GM18508 (cell line): ENCODE results near the gene FNBP1L.
"Not testable (repeated sequence)": the region's sequence is repeated elsewhere in the genome, so short reads cannot be mapped to it uniquely, and the experiment has no call there.

ENCODE experiments used
- ATAC-seq: cut with Tn5 transposase; IDR thresholded peaks from one replicate; pipeline ENCODE4 v1.9.1; 2021; ENCODE audit warnings: moderate number of reproducible peaks; ENCODE audit not compliant: insufficient read depth, unreplicated experiment

FNBP1L gene

DNA sequence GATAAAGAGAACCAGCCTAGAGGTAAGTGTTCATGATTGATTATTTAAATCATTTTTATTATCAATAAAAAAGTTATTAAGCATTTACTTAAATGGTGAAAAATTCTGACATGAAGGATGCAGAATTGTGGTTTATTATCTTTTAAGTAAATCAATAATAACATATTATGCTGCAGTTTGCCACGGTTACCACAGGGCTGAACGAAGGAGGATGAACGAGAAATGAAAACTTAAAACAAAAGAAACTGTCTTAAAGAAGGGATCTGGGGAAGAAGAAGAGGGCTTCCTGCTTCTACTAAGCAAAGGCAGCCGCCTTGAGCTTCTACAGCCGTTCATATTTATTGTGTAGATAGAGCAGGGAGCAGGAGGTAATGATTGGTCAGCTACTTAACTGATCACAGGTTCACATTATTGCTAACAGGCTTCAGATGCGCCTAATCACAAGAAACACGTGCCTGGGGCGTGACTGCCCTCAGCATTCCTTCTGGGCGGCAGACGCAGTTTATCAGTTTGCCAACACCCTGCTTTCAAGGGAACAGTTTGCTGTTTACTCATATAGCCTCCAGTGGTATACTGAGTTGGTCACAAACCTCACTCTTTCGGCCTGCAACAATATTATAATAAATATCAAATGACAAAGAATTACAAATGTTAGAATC, 5.8 kb upstream of the FNBP1L start:
- no peak for ATAC-seq

DNA sequence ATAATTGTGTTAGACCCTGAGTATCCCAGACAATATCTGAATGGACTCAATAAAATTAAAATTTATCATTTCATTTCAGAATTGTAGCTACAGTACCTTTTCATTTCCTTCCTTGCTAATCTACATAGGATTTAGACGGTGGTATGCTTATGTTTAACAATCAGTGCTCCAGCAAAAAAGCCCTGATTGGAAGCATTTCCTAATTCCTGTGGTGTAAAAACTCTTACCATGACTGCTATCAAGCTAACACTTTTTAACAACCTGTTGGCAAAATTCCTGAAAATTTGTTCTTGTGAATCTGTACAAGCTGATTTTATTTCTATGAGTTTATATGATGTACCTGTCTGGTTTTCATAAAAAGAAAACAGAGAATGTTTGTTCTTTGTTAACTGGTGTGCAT, 5.2 kb upstream of the FNBP1L start:
- no peak for ATAC-seq

DNA sequence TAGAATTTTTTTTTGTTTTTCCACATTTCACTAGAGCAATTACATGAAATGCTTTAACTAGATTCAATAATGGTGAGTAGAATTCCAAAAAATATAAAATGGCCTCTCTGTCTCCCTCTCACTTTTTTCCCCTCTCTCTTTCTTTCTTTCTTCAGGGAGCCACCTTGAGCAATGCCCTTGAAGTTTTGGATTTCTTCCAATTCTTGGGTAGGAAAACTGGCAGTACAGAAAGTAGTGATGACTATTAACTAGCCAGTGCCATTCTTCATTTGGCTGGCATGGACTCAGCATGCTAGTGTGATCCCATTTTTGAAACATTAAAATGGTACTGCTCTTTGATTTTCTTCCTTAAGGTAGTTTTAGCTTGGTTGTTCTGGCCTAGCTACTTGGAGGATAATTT, 4.5 kb upstream of the FNBP1L start:
- ATAC-seq, result no peak

DNA sequence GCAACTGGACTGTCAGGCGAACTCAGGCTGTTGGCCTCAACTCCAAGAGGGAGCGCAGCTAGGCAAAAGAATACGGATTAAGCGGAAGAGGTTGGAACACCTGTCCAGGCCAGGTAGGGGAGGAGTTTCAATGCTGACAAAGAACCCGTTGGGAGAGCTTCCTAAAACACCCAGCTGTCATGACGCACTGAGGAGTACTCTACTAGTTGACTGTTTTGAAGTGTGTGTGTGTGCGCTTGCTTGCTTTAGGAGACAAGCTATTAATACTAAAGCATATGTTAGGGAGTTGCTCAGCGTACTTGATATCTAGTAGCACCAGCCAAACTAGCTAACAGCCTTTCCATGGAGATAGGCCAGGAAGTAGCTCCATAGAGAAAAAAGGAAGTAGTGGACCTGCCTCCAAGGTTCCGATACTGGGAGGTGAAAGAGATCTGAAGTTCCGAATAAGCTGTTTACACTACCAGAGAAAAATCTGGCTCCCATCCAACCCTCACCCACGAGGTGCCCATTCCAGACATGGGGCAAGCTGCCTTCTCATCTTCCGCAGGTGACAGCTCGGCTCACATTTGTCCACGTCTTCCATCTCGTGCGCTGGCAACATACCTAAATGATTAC, 974 bp upstream of the FNBP1L start:
- no peak for ATAC-seq

DNA sequence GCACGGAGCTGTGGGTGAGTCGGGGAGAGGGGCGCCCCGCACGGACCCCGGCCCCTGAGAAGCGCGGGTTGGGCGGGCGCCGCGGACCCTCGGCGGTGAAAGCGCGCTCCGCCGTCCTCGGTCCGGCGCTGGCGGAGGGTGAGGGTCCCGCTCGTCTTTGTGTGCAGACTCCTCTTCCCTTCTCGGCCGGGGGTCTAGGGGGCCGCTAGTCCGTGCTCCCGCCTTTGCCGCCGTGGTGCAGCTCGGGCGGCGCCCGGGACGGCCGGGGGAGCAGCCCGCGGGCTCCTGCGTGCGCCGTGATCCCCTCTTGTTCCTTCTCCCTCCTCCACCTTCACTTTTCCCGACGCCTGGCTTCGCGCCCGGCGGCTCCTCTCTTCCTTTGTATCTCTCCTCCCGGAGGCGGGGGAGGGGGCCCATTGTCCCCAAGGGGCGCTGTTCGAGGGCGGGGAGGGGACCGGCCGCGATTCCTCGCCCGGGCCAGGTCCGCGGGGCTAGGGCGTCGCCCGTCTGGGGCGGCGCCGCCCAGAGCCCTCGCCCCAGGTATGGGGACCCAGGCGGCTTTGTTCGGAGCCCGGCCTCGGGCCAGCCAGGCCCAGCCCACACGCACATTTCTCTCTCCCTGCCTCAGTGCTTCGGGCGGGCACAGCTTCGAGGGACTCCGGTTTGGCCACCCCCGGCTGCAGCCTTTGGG, 519 bp downstream of the FNBP1L start:
- ATAC-seq, result no peak

DNA sequence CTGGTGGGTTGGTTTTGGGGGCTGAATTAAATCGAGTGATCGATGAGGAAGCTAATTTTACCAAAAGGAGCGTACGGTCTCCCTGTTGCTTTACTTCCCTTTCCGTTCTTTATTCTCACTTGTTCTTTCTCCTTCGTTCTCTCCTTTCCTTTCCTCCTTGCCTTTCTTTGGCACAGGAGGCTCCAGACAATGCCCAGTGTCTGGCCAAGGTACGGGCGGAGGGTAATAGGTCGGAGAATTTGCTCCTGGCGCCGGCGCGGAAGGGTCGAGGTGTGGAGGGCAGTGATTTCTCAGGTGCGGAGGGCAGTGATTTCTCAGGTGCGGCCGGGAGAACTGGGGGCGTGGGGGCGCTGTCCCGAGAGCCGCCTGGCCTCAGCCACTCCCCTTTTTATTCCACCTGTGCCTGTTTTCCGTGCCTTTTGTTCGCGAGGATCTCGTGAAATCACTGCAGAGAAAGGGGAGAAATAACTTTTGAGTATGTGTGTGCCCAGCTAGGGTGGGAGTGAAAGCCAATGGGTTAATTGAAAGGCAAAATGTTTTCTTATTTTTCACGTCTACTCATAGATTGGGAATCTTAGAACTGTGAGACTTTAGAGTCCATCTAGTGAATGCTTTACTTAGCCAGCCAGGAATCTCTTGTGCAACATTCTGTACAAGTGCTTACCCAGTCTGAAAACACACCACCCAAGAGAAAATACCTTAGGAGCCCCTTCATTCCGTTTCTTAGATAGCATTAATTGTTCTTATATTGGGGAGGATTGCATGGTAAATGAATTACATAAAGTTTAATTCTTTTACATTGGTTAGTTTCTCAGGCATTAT, 1.3 kb downstream of the FNBP1L start:
- no peak for ATAC-seq

DNA sequence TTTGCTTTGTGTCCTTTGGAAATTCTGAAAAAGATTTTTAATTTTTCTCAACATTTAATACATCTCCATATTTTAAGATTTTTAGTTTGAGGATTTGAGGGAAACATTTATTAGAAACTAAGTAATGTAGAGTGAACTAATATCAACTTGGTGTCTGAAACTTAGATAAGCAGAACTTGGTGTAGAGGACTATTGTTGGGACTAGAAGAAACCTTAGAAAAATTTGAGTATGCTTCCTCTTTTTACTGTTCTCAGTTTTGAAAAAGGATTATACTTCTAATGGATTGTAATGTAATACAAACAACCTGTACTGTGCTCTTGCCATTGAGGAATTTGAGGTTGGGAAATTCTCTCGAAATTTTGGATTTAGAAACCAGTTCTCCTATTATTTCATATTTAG, 2.4 kb downstream of the FNBP1L start:
- ATAC-seq, result no peak

DNA sequence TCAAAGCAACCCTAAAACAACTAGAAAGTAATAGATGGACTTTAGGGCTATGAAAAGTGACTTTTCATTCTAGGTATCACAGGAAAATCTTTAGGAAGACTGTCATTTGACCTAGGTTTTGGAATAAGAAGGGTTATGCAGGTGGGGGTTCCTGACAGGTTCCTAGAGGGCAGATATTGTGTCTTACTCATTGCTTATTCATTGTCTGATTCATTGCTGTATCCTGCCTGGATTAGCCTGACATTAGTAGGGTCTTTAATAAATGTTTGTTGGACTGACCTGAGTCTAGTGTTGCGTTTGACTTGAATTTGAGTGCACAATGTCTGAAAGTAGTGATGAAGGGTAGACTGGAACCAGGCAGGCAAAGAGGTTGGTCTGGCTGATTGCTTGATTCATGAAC, 6.0 kb downstream of the FNBP1L start:
- ATAC-seq, result no peak

DNA sequence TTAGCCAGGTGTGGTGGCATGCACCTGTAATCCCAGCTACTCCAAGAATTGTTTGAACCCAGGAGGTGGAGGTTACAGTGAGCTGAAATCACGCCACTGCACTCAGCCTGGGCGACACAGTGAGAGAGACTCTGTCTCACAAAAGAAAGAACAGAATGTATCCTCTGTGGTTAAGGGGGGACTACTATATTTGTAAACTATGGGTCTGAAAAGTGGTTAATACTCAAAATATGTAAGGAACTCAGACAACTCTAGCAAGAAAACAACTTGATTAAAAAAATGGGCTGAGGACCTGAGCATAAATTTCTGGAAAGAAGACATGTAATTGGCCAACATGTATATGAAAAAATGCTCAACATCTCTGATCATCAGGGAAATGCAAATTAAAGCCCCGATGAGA, 11.2 kb downstream of the FNBP1L start:
- ATAC-seq, result no peak

DNA sequence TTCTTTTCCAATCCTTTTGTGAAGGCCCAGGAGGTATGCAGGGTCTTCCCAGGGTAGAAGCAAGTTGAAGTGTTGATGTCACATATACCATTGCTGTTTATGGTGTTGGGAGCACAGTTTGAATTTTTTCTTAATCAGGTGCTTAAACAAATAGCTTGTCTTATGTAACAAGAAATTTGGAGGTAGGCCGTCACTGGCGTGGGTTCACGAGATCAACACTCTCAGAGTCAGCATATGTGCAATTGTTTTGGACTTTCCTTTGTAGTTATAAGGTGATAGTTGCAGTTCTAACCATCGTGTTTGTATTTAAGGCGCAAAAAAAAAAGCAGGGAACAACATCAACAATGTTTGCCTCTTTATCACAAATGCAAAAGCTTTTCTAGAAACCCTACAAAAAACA, 13.3 kb downstream of the FNBP1L start:
- no peak for ATAC-seq

DNA sequence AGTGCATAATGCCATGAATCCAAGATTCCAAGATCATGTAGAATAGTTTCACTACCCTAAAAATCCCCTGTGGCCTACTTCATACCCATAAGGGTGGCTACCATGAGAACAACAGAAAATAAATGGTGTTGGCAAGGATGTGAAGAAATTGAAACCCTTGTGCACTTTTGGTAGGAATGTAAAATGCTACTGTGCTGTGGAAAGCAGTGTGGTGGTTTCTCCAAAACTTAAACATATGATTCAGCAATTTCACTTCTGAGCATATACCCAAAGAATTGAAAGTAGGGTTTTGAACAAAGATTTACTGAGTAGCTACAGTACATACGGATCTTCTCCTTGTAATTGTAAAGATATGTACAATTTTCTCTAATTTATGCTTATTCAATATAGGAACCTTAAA, 16.0 kb downstream of the FNBP1L start:
- ATAC-seq, result no peak

DNA sequence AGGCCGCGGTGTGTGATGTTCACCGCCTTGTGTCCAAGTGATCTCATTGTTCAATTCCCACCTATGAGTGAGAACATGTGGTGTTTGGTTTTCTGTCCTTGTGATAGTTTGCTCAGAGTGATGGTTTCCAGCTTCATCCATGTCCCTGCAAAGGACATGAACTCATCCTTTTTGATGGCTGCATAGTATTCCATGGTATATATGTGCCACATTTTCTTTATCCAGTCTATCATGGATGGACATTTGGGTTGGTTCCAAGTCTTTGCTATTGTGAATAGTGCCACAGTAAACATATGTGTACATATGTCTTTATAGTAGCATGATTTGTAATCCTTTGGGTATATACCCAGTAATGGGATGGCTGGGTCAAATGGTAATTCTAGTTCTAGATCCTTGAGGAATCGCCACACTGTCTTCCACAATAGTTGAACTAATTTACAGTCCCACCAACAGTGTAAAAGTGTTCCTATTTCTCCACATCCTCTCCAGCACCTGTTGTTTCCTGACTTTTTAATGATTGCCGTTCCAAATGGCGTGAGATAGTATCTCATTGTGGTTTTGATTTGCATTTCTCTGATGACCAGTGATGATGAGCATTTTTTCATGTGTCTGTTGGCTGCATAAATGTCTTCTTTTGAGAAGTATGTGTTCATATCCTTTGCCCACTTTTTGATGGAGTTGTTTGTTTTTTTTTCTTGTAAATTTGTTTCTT, 17.6 kb downstream of the FNBP1L start:
- ATAC-seq, result not testable (repeated sequence)

DNA sequence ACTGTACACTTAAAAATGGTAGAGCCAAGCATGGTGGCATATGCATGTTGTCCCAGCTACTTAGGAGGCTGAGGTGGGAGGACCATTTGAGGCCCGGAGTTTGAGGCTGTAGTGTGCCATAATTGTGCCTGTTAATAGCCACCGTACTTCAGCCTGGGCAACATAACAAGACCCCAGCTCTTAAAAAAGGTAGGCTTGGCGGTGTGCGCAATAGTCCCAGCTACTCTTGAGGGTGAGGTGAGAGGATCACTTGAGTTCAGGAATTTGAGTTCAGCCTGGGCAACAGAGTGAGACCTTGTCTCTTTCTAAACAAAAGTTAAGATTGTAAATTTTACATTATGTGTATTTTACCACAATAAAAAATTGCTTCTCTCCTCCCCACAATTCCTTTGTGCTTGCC, 19.7 kb downstream of the FNBP1L start:
- no peak for ATAC-seq

DNA sequence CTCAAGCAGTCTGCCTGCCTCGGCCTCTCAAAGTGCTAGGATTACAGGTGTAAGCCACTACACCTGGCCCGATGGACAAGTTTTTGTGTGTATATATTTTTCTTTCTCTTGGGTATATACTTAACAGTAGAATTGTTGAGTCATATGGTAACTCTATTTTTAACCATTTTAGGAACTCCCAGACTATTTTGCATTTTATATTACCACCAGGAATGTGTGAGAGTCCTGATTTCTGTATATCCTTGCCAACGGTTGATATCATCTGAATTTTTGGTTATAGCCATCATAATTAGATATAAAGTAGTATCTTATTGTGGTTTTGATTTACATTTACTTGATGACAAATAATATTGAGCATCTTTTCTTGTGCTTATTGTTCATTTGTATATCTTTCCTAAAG, 20.7 kb downstream of the FNBP1L start:
- ATAC-seq, result no peak

DNA sequence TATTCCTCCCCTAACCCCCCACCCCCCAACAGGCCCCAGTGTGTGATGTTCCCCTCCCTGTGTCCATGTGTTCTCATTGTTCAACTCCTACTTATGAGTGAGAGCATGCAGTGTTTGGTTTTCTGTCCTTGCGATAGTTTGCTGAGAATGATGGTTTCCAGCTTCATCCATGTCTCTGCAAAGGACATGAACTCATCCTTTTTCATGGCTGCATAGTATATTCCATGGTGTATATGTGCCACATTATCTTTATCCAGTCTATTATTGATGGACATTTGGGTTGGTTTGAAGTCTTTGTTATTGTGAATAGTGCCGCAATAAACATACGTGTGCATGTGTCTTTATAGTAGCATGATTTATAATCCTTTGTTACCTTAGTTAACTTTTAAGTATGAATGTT, 21.3 kb downstream of the FNBP1L start:
- ATAC-seq, result not testable (repeated sequence)

DNA sequence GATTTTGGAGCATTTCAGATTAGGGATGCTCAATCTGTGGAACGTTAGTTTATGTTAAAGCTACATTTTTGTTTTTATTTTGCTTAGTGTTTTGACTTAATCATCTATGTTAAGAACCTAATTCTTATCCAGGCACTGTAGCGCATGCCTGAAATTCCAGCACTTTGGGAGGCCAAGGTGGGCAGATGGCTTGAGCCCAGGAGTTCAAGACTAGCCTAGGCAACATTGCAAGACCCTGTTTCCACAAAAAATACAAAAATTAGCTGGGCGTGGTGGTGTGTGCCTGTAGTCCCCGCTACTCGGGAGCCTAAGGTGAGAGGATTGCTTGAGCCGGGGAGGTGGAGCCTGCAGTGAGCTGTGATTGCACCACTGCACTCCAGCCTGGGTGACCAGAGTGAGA, 23.4 kb downstream of the FNBP1L start:
- ATAC-seq, result no peak

DNA sequence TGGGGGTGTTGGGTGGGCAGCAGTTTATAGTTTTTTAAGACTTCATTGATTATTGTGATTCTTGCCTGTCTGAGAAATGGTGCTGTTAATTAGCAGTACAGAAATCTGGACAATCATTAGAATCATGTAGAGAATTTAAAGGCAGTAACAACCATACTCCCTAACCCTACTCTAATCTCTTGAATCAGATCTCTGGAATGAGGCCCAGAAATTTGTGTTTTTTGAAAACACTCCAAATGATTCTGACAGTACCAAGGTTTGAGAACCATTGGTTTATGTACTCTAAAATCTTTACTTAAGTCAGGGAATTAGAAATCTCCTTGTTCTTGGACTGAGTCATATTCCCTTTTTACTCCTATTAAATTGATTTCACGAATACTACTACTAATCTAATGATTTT, 24.0 kb downstream of the FNBP1L start:
- no peak for ATAC-seq

DNA sequence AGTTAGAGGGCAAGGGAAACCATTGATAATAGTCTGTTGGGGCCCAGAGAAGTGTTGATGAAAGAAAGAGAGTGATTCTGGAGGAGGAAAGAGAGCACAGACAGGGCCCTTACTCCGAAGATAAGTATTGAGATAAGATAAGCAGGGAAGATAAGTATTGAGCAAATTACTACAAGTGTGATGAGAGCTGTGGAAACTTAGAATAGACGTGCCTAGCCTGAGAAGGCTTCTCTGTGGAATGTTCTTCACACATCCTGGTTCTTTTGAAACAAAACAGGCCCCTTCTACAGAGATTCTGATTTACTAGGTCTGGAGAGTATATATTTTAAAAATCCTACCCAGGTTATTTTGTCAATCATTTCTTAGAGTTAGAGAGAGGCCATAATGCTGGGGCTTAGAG, 26.4 kb downstream of the FNBP1L start:
- no peak for ATAC-seq

DNA sequence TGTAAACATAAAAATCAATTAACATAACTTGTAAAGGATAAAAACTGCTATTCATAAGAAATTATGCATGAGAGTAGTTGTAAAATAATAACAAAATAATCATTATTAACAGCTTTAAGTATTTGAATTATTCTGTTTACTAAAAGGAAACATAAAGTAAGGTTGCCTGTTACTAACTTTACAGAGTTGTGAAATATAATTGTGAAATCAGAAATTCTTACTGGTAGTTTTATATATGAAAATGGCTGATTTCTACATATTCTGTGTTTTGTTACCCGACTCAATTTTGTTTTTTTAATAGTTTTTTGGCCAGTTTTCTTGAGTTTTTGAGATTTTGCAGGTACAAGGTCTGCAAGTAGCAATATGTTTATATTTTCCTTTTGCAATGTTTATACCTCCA, 27.8 kb downstream of the FNBP1L start:
- no peak for ATAC-seq

DNA sequence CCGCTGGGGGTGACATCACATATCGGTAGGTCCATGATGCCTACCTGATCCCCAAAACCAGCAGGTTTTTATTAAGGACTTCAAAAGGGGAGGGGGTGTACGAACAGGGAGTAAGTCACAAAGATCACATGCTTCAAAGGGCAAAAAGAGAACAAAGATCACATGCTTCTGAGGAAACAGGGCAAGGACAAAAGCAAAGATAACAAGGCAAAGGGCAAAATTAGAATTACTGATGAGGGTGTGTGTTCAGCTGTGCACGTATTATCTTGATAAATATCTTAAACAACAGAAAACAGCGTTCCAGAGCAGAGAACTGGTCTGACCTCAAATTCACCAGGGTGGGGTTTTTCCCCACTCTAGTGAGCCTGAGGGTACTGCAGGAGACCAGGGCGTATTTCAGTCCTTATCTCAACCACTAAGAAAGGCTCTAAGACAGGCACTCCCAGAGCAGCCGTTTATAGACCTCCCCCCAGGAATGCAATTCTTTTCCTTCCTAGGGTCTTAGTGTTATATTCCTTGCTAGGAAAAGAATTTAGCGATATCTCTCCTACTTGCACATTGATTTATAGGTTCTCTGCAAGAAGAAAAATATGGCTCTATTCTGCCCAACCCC, 31.3 kb downstream of the FNBP1L start:
- ATAC-seq, result not testable (repeated sequence)
